Activated CD8-positive, alpha-beta memory T cell treated with anti-CD3 and anti-CD28 coated beads, Interleukin-2, amount 50 U/mL, for 4 hours (primary cell): Measurements from ENCODE around the gene MANF.
A peak's percentile ranks its signal among the peaks of the same experiment; 100 is the strongest.
"Not testable (repeated sequence)": the region's sequence is repeated elsewhere in the genome, so short reads cannot be mapped to it uniquely, and the experiment has no call there.

Experiments
- DNase-seq: peaks from one replicate; pipeline ENCODE4 v3.0.0-alpha.2; 2020

The MANF gene

DNA sequence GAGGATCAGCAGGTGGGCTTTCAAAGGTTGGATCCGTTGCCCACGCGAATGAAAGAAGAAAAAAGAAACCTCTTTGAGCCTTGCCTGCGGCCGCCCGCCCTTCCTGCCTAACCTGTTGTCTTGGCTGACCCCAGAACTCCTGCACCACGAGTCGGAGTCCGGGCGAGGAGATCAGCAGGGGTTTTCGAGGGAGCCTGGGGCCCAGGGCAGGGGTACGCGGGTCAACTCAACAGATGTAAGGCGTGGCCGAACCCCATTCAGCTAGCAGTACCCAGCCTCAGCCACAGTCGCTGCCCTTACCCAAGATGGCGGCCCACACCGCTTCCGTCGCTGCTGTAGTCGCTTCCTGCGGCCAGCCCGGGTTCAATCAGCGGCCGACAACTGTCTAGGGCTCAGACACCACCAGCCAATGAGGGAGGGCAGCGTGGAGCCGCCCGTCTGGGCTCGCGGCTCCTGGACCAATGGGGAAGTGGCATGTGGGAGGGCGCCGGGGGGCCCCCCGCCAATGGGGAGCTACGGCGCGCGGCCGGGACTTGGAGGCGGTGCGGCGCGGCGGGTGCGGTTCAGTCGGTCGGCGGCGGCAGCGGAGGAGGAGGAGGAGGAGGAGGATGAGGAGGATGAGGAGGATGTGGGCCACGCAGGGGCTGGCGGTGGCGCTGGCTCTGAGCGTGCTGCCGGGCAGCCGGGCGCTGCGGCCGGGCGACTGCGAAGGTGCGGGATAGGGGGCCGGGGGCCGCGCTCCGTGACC, at the start of gene MANF:
MANF (plus strand) TSS at position 566 of the 748 bp plus-strand sequence; CDS start at position 618, 52 bp downstream.
- DNase-seq, result peak; percentile 95

GRCh38 chr3:51336261-51336660, 48.8 kb upstream of the MANF start:
- no peak for DNase-seq

DNA sequence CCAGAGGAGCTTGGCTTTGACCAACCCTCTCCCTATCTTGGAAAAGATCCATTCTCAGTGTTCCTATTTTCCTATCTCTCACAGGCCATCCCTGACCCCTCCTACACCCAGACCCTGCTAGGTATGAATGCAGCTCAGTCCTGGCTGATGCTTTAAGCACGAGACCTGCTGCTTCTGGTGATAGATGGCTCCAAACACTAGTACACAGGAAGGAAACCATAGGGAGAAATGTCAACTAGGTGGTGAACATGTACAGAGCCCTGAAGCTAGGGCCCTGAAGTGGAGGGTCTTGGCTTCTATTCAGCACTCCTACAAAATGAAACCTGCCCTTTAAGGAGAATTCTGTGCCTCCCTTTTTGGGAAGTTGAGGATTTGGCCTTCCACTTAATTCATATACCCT, 47.4 kb upstream of the MANF start:
- no peak for DNase-seq

DNA sequence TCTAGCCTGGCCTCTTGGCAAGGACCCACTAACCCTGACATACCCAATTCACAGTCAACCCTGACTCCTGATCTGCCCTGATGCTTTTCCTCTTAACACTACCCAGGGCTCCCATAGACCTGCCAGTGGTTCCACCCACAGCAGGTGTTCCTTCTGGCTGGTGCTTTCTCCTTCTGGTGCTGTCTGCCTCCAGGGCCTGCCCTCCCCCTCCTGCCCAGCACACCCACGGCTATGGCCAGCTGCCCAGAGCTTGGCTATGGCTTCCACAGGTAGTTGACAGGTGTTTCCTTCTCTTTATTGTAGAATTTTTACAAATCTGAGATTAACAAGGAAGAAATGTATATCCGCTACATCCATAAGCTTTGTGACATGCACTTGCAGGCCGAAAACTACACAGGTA, 46.5 kb upstream of the MANF start:
- DNase-seq, result no peak

DNA sequence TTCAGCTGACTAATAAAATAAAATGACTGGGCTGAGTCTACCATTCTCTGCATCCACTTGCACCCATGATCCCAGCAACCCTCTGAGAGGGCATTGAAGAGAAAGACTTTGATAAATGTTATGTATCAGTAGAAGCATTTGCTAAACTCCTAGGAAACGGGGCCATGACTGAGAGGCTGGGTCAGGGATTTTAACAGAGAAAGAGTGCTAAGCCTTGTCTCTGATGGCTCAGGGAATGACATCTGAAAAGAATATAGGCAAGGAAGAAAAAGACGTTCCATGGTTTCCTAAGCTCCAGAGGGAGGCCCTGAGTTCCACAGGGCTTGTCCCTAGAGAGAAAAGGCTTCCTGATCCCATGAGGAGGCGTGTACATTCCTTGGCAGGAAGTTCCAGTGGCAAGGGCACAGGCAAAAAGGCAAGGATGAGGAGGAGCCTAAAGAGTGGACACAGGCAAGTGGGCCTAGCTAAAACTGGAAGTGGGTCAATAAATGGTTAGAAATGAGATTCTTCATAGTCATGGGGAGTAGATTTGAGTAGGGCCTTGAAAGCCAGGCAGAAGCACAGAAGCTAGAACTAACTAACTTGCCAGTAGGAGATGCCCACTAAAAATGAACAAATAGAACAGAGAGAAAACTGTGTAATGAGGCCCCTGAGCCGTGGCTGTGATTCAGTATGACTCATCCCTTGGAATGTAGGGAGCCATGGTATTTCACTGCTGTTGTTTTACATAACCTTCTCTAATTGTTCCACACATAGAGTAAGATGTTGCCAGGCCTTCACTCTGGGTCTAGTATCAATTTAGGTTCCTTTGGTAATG, 44.9 kb upstream of the MANF start:
- DNase-seq, result no peak

GRCh38 chr3:51340989-51341636, 44.0 kb upstream of the MANF start:
- DNase-seq, result no peak

DNA sequence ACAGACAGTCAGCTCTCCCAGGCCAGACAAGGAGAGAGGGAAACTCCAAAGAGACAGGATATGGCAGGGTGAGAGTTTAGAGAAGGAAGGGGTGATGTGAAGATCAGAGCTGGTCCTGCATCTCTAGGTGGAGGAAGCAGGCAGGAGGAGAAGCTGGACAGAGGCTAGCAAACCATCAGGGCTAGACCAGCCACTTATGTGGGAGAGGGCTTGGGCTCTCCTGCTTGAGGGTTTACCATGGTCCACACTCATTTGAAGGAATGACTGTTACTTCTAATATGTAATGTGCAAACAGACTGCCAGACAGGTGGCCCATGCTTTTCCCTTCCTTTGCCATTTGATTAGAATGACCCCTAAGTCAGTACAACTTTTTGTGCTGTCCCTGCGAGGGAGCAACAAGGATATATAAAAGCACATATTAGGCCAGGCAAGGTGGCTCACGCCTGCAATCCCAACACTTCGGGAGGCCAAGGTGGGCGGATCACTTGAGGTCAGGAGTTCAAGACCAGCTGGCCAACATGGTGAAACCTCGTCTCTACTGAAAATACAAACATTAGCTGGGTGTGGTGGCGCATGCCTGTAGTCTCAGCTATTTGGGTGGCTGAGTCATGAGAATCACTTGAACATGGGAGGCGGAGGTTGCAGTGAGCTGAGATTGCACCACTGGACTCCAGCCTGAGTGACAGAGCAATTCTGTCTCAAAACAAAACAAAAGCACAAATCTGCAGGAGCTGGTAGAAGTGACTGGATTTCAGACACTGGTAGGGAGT, 41.0 kb upstream of the MANF start:
- DNase-seq, result no peak

DNA sequence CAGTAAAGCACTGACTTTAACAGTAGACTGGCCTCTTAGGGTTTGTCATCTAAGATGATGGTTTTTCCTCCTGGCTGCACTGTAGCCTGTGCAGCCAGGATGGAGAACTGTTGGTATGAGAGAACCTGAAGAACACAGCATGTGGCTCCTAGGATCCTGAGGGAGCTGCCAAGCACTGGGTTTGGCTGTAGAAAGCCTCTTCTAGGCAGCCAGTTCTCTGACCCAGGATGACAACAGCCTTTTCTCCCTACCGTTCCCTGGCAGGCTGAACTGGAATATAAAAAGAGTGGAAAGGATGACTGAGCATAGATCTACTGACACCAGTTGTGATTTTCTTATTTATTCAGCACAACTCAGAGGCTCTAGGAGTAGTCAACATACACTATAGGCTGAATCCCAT, 34.3 kb upstream of the MANF start:
- no peak for DNase-seq

GRCh38 chr3:51353131-51353530, 32.0 kb upstream of the MANF start:
- DNase-seq, result no peak

GRCh38 chr3:51353691-51354090, 31.4 kb upstream of the MANF start:
- no peak for DNase-seq

DNA sequence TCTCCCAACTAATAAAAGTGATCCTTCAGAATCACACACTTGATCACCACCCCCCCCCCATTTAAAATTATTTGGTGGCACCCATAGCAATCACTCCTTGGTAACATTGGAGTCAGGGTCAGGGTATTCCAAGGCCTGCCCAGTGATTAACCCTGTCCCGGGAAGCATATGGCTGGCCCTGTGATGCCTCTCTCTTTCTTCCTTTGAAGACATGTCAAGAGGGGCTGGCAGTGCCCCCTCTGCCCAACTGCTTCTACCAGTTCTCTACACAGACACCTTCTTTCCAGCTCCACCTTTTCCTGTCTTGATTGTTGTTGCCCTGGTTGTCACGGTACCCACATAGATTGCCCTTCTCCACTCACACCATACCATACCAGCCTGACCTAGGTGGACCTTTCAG, 30.9 kb upstream of the MANF start:
- DNase-seq, result no peak

DNA sequence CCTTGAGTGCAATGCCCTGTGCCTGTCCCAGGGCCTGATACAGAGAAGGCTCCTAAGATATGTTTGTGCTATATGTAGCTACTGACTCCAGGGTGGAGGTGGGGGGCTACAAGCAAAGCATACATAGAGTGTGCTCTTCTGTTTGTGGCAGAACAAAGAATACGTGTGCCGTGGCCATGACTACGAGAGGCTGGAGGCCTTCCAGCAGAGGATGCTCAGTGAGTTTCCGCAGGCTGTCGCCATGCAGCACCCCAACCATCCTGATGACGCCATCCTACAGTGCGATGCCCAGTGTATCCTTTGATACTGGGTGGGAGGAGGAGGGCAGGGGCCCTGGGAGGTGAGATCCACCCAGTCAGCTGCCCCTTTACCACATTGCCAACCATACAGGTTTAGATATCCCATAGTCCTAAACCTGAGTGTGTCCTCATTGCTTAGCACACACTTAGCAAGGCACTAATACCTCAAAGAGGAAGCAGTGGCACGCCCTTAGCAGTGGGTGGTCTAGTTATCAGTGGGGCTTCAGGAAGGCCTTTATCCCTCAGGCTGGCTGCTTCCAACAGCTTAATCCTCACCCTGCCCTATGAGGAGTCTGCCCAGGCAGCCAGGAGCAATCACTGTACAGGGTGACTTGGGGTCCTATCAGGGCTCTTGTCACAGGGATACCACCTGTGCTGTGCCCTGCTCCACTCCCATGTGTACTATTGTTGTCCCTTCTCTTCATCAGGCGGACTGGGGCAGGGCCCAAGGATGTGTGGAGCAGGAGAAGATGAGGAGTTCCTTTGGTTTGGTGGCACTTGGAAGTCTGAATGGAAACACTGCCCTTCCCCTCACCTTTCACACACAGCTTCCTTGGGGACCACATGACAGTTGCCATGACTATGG, 30.1 kb upstream of the MANF start:
- DNase-seq, result no peak

DNA sequence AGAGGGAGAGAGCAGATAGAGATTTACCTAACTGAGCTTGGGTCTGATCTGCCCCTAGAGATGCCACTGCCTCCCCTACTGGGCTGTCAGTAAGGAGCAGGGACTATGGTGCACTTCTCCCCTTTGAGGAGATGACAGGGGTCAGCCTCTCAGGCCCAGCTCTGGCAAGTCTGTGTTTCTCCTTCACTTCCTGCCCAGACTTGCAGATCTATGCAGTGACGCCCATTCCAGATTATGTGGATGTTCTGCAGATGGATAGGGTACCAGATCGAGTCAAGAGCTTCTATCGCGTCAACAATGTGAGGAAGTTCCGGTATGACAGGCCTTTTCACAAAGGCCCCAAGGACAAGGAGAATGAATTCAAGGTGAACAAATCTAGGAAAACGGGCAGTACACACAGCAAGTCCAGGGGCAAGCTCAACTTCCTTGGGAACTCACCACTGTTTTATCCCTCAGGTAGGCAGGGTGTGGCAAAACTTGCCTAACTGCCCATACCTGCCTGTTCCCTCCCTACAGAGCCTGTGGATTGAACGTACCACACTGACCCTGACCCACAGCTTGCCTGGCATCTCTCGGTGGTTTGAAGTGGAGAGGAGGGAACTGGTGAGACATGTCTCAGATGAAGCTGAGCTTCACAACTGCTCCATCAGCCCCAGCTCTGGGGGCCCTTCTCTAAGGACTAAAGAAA, 29.1 kb upstream of the MANF start:
- no peak for DNase-seq

DNA sequence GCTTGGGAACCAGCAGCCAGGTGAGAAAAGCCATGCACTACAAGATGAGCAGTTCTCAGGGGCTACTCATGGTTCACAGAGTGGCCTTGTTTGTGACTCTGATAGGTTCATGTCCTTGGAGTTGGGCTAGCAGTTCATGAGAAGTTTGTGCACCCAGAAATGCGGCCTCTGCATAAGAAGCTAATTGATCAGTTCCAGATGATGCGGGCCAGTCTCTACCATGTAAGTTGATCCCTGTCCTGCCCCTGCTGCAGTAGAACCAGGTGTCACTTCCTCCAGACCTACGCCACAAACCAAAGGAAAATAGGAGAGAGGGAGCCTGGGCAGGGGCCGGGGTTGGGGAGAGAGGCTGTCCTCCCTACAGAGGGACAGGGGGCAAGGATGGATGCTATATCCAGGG, 27.2 kb upstream of the MANF start:
- DNase-seq, result no peak

DNA sequence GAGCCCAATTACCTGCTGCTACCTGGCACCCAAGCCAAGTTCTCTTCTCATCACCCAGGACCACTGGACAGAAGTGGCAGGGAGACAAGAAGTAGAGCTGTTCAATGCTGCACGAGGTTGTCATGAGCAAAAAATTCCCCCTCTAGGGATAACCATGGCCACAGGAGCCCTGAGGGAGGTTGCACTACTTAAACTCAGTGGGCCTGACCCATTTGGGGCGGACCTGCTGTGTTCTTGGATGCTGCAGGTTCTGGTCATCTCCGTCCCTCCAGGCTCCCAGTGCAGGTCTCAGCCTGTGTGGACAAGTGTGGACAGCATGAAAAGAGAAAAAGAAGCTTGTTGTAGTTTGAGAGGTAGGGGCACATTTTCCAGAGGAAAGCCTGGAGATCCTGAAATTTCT, 26.1 kb upstream of the MANF start:
- no peak for DNase-seq

DNA sequence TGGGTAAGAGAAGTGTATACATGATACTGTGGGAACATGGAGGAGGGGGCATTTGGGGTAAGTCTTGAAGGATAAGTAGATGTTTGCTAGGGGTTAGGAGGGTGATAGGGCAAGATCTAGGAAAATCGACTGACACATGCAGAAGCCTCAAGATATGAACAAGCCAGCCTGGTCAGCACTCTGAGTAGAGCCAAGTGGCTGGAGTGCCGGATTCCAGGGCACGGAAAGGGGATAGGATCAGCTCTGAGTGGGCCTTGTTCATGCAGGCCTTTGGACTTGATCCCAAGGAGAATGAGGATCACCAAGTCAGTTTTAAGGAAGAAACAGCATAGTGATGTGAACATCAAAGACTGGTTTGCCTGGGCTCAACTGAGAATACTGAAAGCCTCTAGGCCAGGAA, 24.3 kb upstream of the MANF start:
- DNase-seq, result no peak

DNA sequence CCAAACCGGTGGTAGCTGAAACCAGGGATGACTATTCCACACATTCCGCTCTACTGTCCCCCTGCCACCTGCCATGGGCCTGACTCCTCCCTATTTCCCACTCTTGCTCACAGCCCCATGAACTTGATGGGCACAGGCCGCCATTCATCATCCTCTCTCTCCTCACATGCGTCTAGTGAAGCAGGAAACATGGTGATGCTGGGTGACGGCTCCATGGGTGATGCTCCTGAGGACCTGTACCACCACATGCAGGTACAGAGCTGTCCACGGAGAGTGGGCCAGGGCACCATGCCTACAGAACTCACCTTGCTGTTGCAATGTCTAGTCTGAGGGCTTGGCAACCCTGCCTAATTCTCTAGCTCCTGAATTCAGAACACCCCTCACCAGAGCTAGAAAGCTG, 23.3 kb upstream of the MANF start:
- DNase-seq, result no peak

DNA sequence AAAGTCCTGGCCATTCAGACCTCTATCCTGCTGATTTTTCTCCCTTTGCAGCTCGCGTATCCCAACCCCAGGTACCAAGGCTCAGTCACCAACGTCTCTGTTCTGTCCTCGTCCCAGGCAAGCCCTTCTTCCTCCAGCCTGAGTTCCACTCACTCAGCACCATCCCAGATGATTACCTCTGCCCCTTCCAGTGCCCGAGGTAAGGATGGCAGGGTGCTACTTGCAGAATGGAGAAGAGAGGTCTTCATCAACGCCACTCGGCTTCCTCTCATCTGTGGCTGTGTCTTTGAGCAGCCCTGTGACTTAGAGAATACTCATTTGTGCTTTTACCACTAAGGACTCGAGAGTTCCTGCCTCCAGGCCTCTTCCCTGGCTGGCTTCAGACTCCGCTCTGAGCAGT, 22.6 kb upstream of the MANF start:
- no peak for DNase-seq

- not testable (repeated sequence) for DNase-seq
Observed at GRCh38 chr3:51368276-51368675, 16.8 kb upstream of the MANF start.

DNA sequence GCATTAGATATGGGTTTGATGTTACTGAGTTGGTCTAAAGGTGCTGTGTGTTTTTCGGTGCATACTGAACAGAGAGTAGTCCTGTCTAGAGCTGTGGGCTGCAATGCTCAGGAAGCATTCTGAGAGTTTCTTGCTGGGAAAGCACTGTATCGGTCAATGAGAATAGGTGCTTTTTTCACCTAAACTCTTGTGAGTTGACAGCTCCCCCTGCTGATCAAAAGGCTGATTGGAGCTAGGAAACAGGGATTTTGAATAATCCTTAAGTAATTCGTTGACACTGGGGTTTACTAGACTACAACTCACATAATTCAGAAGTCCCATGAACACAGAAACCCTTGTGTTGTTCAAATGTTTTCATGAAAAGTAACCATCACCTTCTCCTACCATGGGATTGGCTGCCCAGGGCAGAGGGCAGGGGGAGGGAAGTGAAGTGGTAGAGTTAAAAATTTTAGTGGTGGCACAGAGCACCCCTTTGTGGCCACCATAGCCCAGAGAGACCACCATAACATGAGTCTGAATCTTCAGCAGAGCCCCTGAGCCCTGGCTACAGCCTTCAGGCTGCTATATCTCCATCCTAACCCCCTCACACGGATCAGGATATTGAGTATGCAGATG, 13.0 kb upstream of the MANF start:
- peak; percentile 42 for DNase-seq
